Stomach (tissue), 9 donors: Measurements from ENCODE around the gene RIT1. TPM values are rescaled to one million over a fixed set of nuclear protein-coding genes. Genes with fewer than 3 reads are reported as not detected.

Source experiments
- DNase-seq, 2 donors: peaks; one replicate each; pipeline versions ENCODE4 v3.0.0 to v3.0.0-alpha.2; 2013 to 2019
- H3K27ac ChIP-seq, 5 donors: fragments of 200-600 bp in 4 of 5; sonication (generic) in 4 of 5; one replicate each; pipeline ENCODE4 v1.5.1; 2013 to 2019; ENCODE audit warnings: mild to moderate bottlenecking in 1 of 5, moderate library complexity in 1 of 5
- H3K27me3 ChIP-seq, 3 donors: fragments of 200-600 bp; sonication (generic); one replicate each; pipeline ENCODE4 v1.5.1; 2017 to 2019; ENCODE audit warnings: mixed run types in 1 of 3
- H3K36me3 ChIP-seq, 4 donors: fragments of 200-600 bp; sonication (generic); 1 replicate in 3 of 4; 2 replicates in 1 of 4; pipeline ENCODE4 v1.5.1; 2016 to 2019
- H3K4me1 ChIP-seq, 4 donors: fragments of 200-600 bp; sonication (generic); one replicate each; pipeline ENCODE4 v1.5.1; 2016 to 2019
- H3K4me3 ChIP-seq, 4 donors: fragments of 200-600 bp; sonication (generic) in 3 of 4; one replicate each; pipeline ENCODE4 v1.5.1; 2016 to 2019; ENCODE audit warnings: mild to moderate bottlenecking in 1 of 4
- H3K9me3 ChIP-seq, 4 donors: fragments of 200-600 bp; sonication (generic); one replicate each; pipeline ENCODE4 v1.5.1; 2016 to 2019
- CTCF ChIP-seq, 7 experiments: fragments of 450-650 bp in 4 of 7; fragments of 200-600 bp in 3 of 7; sonication (generic) in 3 of 7; IDR thresholded peaks; one replicate each; pipeline ENCODE4 v1.5.1; 2016 to 2019; ENCODE audit warnings: antibody characterized with exemption in 7 of 7, control low read depth in 2 of 7, mild to moderate bottlenecking in 1 of 7
- EP300 ChIP-seq: sonication (generic); formaldehyde crosslinking; IDR thresholded peaks from one replicate; pipeline ENCODE4 v1.6.1; 2017; ENCODE audit warnings: antibody characterized with exemption
- POLR2A ChIP-seq, 4 donors: fragments of 450-650 bp; IDR thresholded peaks; one replicate each; pipeline ENCODE4 v1.6.1; 2016; ENCODE audit warnings: antibody characterized with exemption in 4 of 4, control low read depth in 2 of 4, mild to moderate bottlenecking in 1 of 4, moderate library complexity in 1 of 4
- POLR2AphosphoS5 ChIP-seq, 3 donors: sonication (generic); formaldehyde crosslinking; IDR thresholded peaks; one replicate each; pipeline ENCODE4 v1.6.1; 2016; ENCODE audit warnings: antibody characterized with exemption in 3 of 3
- WGBS, 5 donors: extraction: QIAGEN DNeasy Blood & Tissue Kit in 3 of 5; methylation state at CpG; one replicate each; pipeline versions ENCODE4 v1.1.5 to v1.1.7; 2013 to 2018; 5-methylcytosine and 5-hydroxymethylcytosine counted together
- intact Hi-C: fragments of 100-400 bp; cut with DNase I; formaldehyde crosslinking; loops from one replicate; pipeline ENCODE4 v1.15.1; 2023; ENCODE audit warnings: low total_unique reads
- polyA plus RNA-seq, 3 donors: library from polyadenylated mRNA; stranded (reverse); fragments of 200-250 nt; gene quantifications; one replicate each; pipeline ENCODE4 v1.2.3, GENCODE V29; 2013
- total RNA-seq, 5 donors: library from RNA; depleted of rRNA; stranded (reverse); fragments of >200 nt; gene quantifications; one replicate each; pipeline versions ENCODE4 v1.1.0 to v1.2.3, GENCODE V29; 2014 to 2016
- donor health status: healthy with polysubstance abuse.
- donor health status: Bipolar disorder and iron deficiency.
- donor health status: healthy.

Gene RIT1
- total and polyA plus RNA-seq, 8 donors: 13.1 to 108 (median 23.9) TPM; not detected in 1

- H3K27ac ChIP-seq: peak overlapping the region; percentile 63 to 94 (median 90)
- intact Hi-C loops: no loop called here
- WGBS, 5 donors: 2 to 5% (median 3%) methylated on average over 33 to 35 of the region's 35 CpGs
- no peaks in the 10 kb centered on the region for H3K9me3 ChIP-seq
- H3K4me3 ChIP-seq: peak overlapping the region; percentile 38 to 48 (median 46)
- DNase-seq: peak; percentile 33 to 96
- H3K27me3 ChIP-seq: peaks cover 0 to 13% (median 6%) of the 10 kb centered on the region in 3 donors
- H3K36me3 ChIP-seq: peaks cover 0 to 3% (median 0%) of the 10 kb centered on the region in 4 donors
- TF ChIP-seq POLR2AphosphoS5 (IDR thresholded peaks at IDR 0.05): peak in 1 of 3 donors; percentile 24
- TF ChIP-seq CTCF (IDR thresholded peaks at IDR 0.05): no peak
- TF ChIP-seq EP300: no peak
- TF ChIP-seq POLR2A (IDR thresholded peaks at IDR 0.05): no peak
- H3K4me1 ChIP-seq: peaks cover 14 to 51% (median 31%) of the 10 kb centered on the region in 4 donors
Measured at GRCh38 chr1:155859881-155860871, 51.0 kb downstream of the RIT1 start.

GRCh38 chr1:155859234-155859829 is 51.8 kb downstream of the RIT1 start, which contains the start of gene SYT11:
SYT11 (plus strand) TSS chr1:155859567; CDS start chr1:155859762, 195 bp downstream.
- DNase-seq: peak; percentile 95 to 98

GRCh38 chr1:155858800-155859233 is 52.3 kb downstream of the RIT1 start:
- H3K27me3 ChIP-seq: peaks cover 0 to 13% (median 6%) of the 10 kb centered on the region in 3 donors
- intact Hi-C loops: no loop called here
- H3K36me3 ChIP-seq: peaks cover 1 to 15% (median 12%) of the 10 kb centered on the region in 4 donors
- DNase-seq: no peak
- H3K4me1 ChIP-seq: peaks cover 14 to 51% (median 31%) of the 10 kb centered on the region in 4 donors
- H3K9me3 ChIP-seq: no peaks in the 10 kb centered on the region
- H3K4me3 ChIP-seq: peak overlapping the region; percentile 38 to 48 (median 46)
- peak overlapping the region; percentile 64 to 94 (median 90) for H3K27ac ChIP-seq
- TF ChIP-seq POLR2AphosphoS5 (IDR thresholded peaks at IDR 0.05) (no peak), EP300 (no peak), CTCF (IDR thresholded peaks at IDR 0.05) (no peak), POLR2A (IDR thresholded peaks at IDR 0.05) (no peak)
- WGBS, 5 donors: 48 to 53% (median 52%) methylated on average over 12 of the region's 12 CpGs

More at GRCh38 chr1:155859234-155859829, 51.8 kb downstream of the RIT1 start, which contains the start of gene SYT11:
- H3K36me3 ChIP-seq: peaks cover 0 to 10% (median 7%) of the 10 kb centered on the region in 4 donors
- H3K27me3 ChIP-seq: peaks cover 0 to 13% (median 6%) of the 10 kb centered on the region in 3 donors
- intact Hi-C loops: no loop called here
- 0 to 1% (median 1%) methylated on average over 27 to 33 of the region's 33 CpGs for WGBS, 5 donors
- H3K9me3 ChIP-seq: no peaks in the 10 kb centered on the region
- peak within 1 kb of the TSS; percentile 38 to 48 (median 46) for H3K4me3 ChIP-seq
- peak in 2 of 3 donors; percentile 52 to 89 for TF ChIP-seq POLR2AphosphoS5 (IDR thresholded peaks at IDR 0.05)
- TF ChIP-seq CTCF (IDR thresholded peaks at IDR 0.05): peak in 2 of 7 experiments; percentile 8 to 15
- TF ChIP-seq EP300: no peak
- peaks cover 14 to 51% (median 31%) of the 10 kb centered on the region in 4 donors for H3K4me1 ChIP-seq
- H3K27ac ChIP-seq: peak within 1 kb of the TSS; percentile 64 to 94 (median 90)
